HL-60/S4 treated with retinoic acid at 250 ng/mL for 4 days and 3 days (cell line): ENCODE measurements around the gene TRAPPC3L.

ENCODE experiments used
- in situ Hi-C: fragments of 300-500 bp; cut with MboI; formaldehyde crosslinking; loops from 2 replicates; pipeline ENCODE4 v1.7.0; 2022; ENCODE audit warnings: low sequenced_read_pairs

The TRAPPC3L gene

DNA sequence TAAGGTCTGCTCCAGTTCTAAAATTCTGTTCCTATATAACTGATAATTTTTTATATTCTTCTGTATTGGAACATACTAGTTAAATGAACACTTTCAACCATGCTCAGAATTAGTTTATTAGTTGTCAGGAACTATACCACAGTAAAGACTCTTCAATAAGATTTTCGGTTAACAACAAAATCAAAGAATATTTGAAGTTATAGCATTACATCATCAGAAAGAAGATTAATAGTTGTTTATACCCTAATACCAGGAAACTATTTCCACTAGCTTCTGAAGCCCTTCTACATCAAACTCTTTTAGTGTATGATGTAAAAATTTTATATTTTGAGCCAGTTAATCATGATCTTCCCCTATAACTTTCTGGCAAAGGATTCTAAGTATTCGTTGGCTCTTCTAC is 14.6 kb upstream of the TRAPPC3L start:
- in situ Hi-C loops = no loop called here

DNA sequence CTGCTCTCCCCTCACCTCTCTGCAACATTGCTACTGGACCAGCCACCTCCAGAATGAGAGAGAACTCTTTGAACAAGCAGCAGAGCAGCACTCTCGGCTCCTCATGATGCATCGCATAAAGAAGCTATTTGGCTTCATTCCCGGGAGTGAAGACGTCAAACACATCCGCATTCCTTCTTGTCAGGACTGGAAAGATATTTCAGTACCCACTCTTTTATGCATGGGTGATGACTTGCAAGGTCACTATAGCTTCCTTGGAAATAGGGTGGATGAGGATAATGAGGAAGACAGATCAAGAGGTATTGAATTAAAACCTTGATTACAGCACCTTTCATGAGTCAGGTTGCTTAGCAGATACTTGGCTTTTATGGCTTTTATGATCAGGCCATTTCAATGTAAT is 12.4 kb upstream of the TRAPPC3L start:
- in situ Hi-C loops = no loop called here

DNA sequence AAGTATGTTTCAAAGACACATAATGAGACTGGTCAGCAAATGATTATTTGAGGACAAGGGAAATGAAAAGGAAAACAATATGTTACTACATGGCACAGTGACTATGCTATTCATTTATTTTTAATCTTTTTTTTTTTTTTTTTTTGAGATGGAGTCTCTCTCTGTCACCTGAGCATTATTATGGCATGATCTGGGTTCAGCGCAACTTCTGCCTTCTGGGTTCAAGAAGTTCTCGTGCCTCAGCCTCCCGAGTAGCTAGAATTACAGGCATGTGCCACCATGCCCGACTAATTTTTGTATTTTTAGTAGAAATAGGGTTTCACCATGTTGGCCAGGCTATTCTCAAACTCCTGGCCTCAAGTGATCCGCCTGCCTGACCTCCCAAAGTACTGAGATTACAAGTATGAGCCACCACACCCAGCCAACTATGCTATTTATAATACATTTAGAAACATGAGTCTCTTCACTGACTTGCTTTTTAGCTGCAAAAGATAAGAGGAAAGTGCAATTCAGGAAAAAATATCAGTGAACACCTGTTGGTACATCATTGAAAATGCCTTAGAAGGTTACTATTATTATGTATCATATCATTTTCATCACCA is 11.4 kb upstream of the TRAPPC3L start:
- in situ Hi-C loops = no loop called here

DNA sequence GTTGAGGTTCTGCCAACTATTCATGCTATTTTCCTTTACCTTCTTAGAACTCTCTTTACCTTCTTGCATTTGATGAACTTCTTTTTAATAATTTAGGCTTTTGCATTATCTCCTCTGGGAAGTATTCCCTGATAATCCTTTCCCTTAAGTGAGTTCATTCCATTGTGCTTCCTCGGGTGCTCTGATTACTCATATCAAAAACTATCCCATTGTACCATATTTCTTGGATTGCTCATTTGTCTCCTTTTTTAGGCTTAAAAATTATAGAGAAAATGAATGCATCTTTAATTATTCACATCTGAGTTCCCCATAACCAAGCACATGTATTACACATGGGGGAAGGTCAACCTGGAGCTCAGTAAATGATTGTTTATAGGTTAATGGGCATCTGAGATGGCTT is 10.6 kb upstream of the TRAPPC3L start:
- in situ Hi-C loops = no loop called here

DNA sequence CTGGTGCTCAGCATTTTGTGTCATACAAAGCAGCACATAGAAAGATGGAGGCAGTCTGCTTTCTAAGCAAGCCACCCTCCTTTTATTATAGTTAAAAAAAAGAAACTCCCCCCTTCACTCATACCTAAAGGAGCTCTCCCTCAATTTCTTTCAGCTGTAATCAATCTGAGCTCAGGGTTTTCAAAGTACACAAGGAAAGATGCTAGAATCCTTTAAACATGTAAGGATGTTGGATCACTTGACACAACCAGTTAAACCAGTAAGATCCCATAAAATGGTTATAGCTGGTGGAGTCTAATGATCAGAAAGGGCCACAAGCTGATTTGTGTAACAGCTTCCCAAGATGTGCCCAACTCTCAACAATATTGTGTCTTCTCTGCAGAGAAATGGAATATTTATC is 8.0 kb upstream of the TRAPPC3L start, which contains the start of gene CALHM4:
TSS of gene CALHM4 (plus strand) at position 301 of the 400 bp plus-strand sequence. CDS start at position 344, 43 bp downstream.
- in situ Hi-C loops = no loop called here

DNA sequence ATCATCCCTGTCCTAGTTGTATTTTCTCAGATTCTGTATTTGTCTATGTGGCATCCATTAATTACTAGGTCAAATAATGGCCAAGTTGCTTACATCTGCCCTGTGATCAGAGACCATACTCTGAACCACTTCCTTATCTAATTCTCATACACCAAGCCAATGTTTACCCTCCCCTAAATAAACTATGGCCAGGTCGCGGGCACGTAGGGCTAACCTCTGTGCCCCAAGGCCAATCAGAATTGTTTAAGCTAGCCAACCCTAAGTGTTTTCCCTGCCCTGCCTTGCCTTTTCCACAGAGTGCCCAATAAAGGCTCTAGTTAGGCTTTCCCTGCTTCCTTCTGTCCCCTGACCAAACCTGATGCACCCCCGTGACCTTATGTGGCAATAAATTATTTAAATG is 5.3 kb upstream of the TRAPPC3L start:
- in situ Hi-C loops = no loop called here

DNA sequence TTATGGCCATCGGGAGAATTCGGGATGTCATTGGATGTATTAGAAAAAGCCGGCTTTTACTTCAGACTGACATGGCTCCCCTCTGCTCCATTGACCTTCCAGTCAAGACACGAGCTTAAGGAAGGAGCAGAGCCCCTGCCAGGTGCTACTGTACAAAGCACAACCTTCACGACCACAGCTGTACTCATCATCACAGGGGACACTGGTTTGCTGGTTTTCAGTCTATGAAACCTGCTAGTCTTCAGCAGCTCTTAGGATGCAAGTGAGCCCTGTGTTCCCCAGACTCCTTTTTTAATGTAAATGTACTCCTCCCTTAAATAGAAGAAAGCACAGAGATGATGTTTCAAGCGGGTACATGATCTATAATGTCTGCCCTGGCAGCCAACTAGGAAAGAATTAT is 1.9 kb upstream of the TRAPPC3L start:
- in situ Hi-C loops = loop anchor here (25.0 kb wide), 1 partner anchor 260 kb away; the partner anchor contains the start of gene TSPYL1

DNA sequence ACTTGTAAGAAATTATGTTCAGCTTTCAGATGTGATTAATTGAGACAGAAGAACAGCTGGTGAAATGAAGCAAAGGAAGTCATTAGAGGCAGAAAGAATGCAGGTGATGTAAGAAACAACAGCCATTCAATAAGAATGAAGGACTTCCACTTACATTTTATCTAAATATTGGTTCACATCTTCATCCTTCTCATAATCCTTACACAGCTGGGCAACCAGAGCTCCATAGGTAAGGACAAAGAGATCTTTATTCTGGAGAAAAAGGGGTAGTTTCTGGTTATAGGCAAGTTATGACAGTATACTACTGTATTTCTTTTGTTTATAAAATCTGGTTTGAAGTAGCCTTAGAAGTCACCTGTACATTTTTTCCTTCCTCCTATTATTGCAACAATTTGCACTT is 2.3 kb downstream of the TRAPPC3L start:
- in situ Hi-C loops = loop anchor here (25.0 kb wide), 1 partner anchor 256 kb away; the partner anchor contains the start of gene TSPYL1

DNA sequence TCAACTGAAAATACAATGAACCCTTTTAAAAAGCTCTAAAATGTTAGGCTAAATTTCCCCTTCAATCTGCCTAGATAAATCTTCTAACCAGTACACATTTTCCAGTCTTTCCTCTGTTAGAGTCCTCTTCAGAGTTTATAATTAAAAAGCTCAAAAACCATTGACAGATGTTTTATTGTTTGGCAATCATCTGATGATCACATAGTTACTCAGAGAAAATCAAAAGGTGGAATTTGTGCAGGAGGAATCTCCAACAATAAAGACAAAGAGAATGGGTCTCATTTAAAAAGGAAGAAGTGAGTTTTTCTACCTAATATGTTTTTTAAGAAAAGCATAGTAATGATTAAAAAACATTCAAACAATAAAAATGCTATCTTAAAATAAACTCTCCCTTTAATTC is 3.1 kb downstream of the TRAPPC3L start:
- in situ Hi-C loops = loop anchor here (25.0 kb wide), 1 partner anchor 255 kb away; the partner anchor contains the start of gene TSPYL1

DNA sequence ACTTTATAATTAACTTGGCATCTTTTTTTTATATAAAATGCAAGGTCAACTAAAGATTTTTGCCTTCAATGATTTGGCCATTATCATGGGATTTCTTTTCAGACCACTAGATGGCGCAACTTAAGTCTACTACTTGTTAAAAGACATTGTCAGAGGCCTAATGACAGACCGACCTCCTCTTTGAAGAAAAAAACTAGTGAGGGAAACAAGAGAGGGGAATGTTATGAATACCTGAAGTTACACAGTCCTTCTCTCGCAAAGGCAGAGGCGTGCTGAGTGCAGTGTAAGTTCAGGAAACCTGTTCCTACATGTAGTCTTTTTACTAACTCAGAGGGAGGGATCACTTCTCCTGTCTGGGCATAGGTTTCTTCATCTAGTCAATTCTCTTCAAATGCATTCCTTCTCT is 9.3 kb downstream of the TRAPPC3L start:
- in situ Hi-C loops = loop anchor here (25.0 kb wide), 1 partner anchor 249 kb away; the partner anchor contains the start of gene TSPYL1

DNA sequence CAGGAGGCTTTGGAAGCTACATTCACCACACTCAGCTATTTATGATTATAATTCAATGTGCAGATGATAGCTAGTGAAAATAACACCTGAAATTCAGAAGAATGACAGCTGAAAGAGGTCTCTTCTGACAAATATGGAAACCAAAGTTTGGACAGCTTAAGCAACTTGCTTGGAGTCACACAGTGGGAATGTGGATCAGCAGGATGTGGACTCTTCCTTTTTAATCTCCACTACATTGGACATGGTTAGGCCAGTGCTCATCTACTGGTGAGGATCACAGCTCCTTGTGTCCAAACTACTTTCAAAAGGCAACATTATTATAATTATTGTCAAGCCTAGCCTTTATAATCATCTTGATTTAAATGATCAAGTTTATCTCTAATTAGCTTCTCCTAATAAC is 10.4 kb downstream of the TRAPPC3L start:
- in situ Hi-C loops = loop anchor here (25.0 kb wide), 1 partner anchor 248 kb away; the partner anchor contains the start of gene TSPYL1

DNA sequence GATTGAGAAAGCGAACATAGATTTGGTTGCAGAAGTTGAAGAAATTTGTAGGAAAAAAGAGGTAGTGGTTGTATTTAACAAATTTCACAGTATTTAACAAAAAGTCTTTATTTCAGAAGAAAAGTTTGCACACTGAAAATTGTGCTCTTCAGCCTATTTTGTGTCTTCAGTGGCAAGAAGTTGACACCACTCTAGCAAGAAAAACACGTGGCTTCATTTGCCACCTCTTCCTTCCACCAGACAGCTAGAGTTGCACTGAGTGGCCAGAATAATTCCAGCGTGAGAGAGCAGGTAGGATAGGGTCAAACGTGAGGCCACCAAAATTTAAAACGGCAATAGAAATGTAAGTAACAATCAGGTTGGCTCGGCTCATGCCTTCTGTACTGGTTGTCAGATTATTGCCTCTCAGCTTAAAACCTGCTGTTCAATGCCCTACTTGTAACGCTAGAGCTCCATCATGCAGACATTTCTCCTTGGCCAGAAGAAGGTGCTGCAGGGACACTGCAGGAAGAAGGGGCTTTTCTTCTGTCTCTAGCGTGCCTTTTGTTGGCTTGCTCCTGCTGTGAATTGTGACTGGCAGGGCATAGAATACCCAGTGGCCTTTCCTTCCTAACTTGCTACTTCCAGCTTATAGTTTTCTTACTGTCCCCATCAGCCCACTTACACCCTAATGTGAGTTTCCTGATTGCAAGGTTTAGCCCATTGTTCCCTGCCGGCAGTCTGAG is 12.1 kb downstream of the TRAPPC3L start:
- in situ Hi-C loops = loop anchor here (25.0 kb wide), 1 partner anchor 246 kb away; the partner anchor contains the start of gene TSPYL1

DNA sequence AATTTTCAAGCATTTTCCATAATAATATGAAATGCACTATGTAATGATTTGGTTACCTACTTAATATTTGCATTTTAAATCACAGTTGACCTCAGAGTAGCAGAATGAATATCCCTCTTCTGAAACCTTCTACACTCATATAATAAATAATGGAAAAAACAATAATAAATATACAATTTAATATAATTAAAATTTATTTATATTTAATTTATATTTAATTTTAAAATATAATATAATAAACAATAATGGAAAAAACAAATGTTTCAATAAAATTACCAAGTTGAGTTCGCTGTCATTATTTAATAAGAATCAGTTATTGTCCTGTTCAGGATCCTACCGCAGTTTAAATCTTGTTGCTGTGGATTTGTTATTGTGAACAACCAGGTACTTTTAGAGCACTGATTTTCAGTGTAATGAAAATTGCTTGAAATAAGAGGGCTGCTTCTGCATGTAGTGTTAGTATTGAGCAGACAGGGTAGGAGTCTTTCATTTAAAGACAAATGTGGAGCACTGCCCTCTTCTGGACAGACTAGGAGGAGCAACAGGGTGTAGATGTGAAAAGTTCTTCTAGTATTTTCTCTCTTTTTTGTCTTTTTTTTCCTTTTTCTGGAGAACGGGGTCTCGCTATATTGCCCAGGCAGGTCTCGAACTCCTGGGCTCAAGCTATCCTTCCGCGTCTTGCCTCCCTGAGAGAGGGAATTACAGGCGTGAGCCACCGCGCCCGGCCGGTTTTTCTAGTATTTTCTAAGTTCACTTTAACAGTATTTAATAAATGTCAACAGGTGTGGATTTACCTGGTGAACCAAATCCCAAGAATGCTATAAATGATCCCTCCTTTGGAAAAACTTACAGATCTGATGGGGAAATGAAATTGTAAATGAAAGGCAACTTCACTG is 13.6 kb downstream of the TRAPPC3L start:
- in situ Hi-C loops = loop anchor here (25.0 kb wide), 1 partner anchor 245 kb away; the partner anchor contains the start of gene TSPYL1

DNA sequence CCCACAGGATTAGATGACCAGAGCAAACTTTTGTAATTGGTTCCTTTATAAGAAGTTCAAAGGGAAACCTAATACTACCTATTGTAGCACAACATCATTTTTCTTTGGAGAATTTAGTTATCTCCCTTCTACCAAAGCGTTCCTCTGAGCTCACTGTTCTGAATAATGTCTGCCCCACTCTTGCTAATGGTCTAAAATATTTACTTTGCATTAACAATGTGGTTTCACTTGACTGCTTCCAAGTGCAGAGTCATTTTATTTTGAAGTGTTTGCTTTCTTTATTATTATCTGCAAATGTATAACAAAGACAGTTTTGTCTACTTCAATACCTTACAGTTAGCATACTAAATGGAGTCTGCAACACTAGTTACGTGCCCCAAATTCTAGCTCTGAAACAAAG is 15.0 kb downstream of the TRAPPC3L start:
- in situ Hi-C loops = loop anchor here (25.0 kb wide), 1 partner anchor 243 kb away; the partner anchor contains the start of gene TSPYL1

DNA sequence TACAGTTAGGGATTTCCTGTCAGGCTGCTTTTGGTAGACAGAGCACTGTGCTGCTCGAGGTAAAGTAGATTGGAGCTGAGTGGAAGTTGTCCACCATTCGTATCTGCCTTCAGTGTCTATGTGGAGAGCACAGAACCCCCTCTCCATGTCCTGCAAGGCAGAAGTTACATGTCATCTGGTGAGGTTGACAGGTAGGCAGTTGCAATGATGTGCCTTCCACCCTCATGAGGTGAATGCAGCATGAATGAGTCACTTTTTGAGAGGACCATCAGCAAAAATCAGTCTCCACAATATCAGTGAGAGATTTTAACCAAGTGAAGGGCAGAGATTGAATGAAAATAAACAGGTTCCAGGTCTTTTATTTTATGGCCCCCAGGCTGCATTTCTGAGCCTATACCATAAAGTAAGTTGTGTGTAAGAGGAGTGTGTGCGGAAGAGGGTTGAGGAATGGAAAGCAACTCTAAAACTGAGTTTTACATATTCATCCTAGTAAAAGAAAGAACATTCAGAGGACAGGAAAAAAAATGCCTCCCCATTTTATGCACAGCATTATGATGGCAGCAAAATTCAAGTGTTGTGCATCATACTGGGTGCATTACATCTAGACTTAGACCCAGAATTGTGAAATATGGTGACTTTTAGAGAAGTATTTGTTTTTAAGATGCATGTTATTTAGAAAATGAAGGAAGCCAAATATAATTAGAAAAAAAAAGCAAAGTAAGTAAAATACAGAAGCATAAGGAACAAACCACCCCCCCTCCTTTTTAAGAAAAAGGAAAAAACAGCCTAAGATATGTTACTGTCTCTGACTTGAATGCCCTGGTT is 15.8 kb downstream of the TRAPPC3L start:
- in situ Hi-C loops = loop anchor here (25.0 kb wide), 1 partner anchor 242 kb away; the partner anchor contains the start of gene TSPYL1

DNA sequence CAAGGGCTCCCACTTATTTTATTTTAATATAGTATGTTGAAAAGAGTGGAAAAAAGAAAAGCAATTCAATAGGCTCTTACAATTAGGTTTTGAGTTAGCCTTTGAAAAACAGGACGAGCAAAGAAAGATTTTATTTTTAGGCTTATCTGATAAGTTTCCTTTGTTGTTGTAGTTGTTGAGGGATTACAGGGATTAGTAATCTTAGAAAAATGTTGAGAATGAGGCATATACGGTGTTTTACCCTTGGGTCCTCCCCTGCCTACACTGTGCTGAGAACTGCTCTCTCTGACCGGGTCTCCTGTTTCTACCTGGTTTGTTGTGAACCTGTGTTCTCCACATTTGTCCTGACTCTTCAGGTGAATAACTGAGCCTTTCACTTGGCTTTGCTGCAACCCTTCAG is 16.7 kb downstream of the TRAPPC3L start:
- in situ Hi-C loops = loop anchor here (25.0 kb wide), 1 partner anchor 241 kb away; the partner anchor contains the start of gene TSPYL1

DNA sequence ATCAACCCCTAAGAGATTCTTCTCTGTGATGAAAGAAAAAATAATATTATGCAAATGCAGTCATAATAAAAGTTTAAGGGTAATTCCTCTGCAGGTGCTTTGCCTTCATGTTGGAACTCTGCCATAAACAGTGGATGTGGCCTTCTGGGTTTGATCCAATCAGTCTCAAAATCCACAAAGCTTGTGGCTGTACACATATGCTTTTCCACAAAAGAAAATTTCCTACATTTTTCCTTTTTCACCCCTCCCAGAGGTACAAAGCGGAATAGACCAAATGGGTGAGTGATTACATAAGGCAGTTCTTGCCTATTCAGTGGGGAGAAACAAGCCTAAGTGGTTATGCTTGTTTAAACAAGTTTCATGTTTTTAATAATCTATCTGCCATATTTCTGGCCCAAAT is 17.4 kb downstream of the TRAPPC3L start:
- in situ Hi-C loops = loop anchor here (25.0 kb wide), 1 partner anchor 241 kb away; the partner anchor contains the start of gene TSPYL1

DNA sequence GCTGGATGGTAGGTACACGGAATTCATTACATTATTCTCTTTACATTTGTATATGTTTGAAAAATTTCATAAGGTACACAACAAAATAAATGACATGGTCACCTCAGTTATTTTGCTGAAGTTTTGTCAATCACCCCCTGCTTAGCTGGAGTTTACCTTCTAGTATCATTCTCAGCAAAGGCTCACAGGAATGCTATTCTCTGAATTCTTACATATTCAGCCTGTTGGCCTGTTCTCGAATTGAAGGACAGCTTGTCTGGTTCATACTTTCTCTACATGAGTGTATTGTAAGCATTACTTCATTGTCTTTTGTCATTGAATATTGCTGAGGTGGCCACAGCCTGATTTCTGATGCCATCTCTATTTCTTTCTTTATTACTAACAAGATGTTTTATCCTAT is 21.2 kb downstream of the TRAPPC3L start:
- in situ Hi-C loops = no loop called here

DNA sequence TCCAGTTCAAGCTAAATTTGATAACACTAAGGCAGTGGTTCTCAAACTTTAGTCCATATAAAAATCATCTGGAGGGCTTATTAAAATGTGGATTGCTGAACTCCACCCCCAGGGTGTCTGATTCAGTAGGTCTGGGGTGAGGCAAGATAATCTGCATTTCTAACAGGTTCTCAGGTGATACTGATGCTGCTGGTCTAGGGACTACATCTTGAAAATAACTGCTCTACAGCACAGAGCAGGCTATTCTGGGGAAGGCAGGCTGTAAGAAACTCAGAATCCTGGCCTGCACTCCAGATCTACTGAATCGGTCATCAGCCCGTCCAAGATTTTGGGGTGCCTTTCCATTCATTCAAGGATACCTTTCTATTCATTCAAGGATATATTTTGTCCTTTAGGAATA is 22.6 kb downstream of the TRAPPC3L start:
- in situ Hi-C loops = no loop called here
